Left kidney (tissue), 2 donors: ENCODE measurements around the gene PREX1. TPM values are rescaled to one million over a fixed set of nuclear protein-coding genes. Genes with fewer than 3 reads are reported as not detected.

Experiments used
- DNase-seq: peaks from one replicate; pipeline ENCODE4 v3.0.0-alpha.2; 2013
- polyA plus RNA-seq: library from polyadenylated mRNA; unstranded; fragments of 120-200 nt; gene quantifications from one replicate; pipeline ENCODE4 v1.2.1, GENCODE V29; 2013; ENCODE audit not compliant: insufficient read length

Gene PREX1
- polyA plus RNA-seq, 1 donor: 11.7 TPM

DNA sequence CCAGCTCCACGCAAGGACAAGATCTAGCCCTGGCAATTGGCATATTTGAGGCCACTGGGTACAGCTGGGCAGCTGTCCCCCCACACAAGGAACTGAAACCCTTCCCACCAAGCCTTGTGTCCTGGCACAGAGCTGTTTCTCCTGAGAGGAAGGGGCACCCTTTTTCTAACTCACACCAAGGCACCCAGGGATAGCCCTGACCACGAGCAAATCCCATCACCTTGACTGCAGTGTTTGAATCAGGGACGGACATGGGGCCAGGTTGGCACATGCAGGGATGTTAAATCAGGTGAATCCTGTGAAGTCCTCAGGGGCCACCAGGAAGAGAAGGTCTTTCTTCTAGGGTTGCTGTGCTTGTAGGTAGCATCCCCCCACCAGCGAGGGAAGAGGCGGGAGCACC is 246.6 kb downstream of the PREX1 start:
- no peak for DNase-seq

DNA sequence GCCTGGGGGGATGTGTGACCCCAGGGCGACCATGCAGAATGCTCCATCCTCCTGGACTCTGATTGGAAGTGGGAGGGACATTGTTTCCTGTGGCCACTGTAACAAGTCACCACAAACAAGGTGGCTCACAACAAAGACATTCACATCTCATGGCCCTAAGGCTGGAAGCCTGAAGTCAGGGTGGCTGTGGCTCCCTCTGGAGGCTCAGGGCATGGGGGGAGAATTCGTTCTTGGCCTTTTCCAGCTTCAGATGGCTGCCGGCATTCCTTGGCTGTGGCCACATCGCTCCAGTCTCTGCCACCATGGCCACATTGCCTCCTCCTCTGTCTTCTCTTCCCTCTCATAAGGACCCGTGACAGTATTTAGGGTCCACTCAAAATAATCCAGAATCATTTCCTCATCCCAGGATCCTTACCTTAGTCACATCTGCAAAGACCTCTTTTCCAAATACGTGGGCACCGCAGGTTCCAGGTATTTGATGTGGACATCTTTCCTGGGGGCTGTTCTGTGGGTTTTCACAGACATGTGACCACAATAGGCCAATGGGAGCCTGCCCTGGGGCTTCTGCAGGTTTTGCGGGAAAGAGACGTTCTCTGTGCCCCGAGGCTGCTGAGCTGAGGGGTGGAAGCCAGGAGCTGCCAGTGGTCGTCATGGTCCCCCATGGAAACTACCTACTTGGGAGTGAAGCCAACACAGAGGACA is 249.3 kb downstream of the PREX1 start:
- DNase-seq: no peak

DNA sequence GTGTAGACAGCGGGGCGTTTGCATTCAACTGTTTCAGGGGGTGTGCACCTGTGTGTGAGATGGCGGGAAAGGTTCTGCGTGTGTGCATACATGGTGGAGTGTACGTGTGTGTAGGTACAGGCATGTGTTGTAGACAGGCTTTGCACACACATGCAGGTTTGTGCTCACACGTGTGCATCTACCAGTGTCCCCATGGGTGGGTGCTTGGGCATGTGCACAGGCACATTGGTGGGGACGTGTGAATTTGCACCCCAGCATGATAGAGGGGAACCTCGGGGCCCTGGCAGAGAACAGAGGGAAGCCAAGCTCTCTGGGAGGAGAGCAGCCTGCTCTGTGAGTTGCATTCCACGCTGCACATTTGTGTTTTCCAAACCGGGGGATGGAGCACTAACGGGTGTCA is 250.2 kb downstream of the PREX1 start:
- DNase-seq: no peak

DNA sequence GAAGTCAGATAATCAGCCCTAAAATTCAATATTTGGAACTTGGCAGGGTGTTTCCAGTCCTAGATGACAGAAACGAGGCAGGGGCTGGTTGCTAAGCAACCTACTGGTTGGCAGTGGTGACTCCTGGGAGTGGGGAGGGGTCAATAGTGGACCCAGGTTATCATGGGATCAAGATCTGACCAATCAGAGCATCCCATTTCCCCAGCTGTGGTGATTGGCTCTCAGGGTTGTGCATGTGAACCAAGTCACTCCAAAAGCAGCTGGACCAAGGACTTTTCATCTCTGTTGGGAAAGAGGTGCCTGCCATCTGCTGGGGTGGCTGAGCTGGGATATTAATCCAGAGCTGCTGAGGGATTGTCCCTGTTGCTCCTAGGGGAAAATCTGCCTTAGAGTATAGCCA is 253.4 kb downstream of the PREX1 start:
- no peak for DNase-seq

Other genes with a start within 250 kb of the PREX1 start
- 33.3 TPM for gene ARFGEF2, start 93.7 kb upstream of the PREX1 start, polyA plus RNA-seq
- gene CSE1L, start 218.3 kb upstream of the PREX1 start, polyA plus RNA-seq: 130 TPM